Spleen (tissue), 13 donors: ENCODE data around the gene KDM4B. TPM values are rescaled to one million over a fixed set of nuclear protein-coding genes. Genes with fewer than 3 reads are reported as not detected.

Experiments
- DNase-seq: peaks from one replicate; pipeline ENCODE4 v3.0.0-alpha.2; 2020
- H3K27ac ChIP-seq, 8 donors: fragments of 200-600 bp; sonication (generic) in 7 of 8; 1 replicate in 4 of 8; 2 replicates in 4 of 8; pipeline versions ENCODE4 v1.5.0 to v1.8.0; 2016 to 2021; ENCODE audit warnings: inconsistent platforms in 4 of 8, mild to moderate bottlenecking in 4 of 8, moderate library complexity in 1 of 8
- H3K27me3 ChIP-seq, 7 donors: fragments of 200-600 bp; sonication (generic) in 6 of 7; replicated peaks in 1 of 7; 1 replicate in 4 of 7; 2 replicates in 3 of 7; pipeline versions ENCODE4 v1.5.0 to v1.8.0; 2016 to 2021; ENCODE audit warnings: inconsistent platforms in 3 of 7, mild to moderate bottlenecking in 1 of 7
- H3K36me3 ChIP-seq, 6 donors: fragments of 200-600 bp; sonication (generic) in 5 of 6; 1 replicate in 4 of 6; 2 replicates in 2 of 6; pipeline versions ENCODE4 v1.5.0 to v1.8.0; 2016 to 2021; ENCODE audit warnings: inconsistent platforms in 2 of 6
- H3K4me1 ChIP-seq, 6 donors: fragments of 200-600 bp; sonication (generic) in 5 of 6; 1 replicate in 3 of 6; 2 replicates in 3 of 6; pipeline versions ENCODE4 v1.5.0 to v1.8.0; 2016 to 2021; ENCODE audit warnings: inconsistent platforms in 3 of 6
- H3K4me3 ChIP-seq, 8 donors: fragments of 200-600 bp; sonication (generic) in 7 of 8; 1 replicate in 4 of 8; 2 replicates in 4 of 8; pipeline versions ENCODE4 v1.5.0 to v1.8.0; 2016 to 2021; ENCODE audit warnings: inconsistent platforms in 4 of 8, mild to moderate bottlenecking in 4 of 8, moderate library complexity in 2 of 8
- H3K9me3 ChIP-seq, 8 donors: fragments of 200-600 bp; sonication (generic) in 7 of 8; 1 replicate in 4 of 8; 2 replicates in 4 of 8; pipeline versions ENCODE4 v1.5.0 to v1.8.0; 2016 to 2021; ENCODE audit warnings: inconsistent platforms in 4 of 8
- CTCF ChIP-seq, 11 experiments: fragments of 200-600 bp in 7 of 11; fragments of 450-650 bp in 4 of 11; sonication (generic) in 4 of 11; IDR thresholded peaks in 8 of 11; conservative IDR thresholded peaks in 3 of 11; 1 replicate in 7 of 11; 2 replicates in 4 of 11; pipeline versions ENCODE4 v1.4.0 to v1.8.0; 2016 to 2021; ENCODE audit warnings: antibody characterized with exemption in 11 of 11, inconsistent platforms in 4 of 11, mild to moderate bottlenecking in 1 of 11
- POLR2A ChIP-seq, 3 donors: fragments of 450-650 bp; IDR thresholded peaks; one replicate each; pipeline ENCODE4 v1.5.1; 2017; ENCODE audit warnings: antibody characterized with exemption in 3 of 3, mild to moderate bottlenecking in 1 of 3
- POLR2AphosphoS5 ChIP-seq, 3 donors: sonication (generic); formaldehyde crosslinking; IDR thresholded peaks; one replicate each; pipeline ENCODE4 v1.5.1; 2017; ENCODE audit warnings: antibody characterized with exemption in 3 of 3
- WGBS, 5 donors: extraction: QIAGEN DNeasy Blood & Tissue Kit in 3 of 5; methylation state at CpG; one replicate each; pipeline versions ENCODE4 v1.1.5 to v1.1.7; 2013 to 2018; 5-methylcytosine and 5-hydroxymethylcytosine counted together
- intact Hi-C: fragments of 100-400 bp; cut with DNase I; formaldehyde crosslinking; loops from one replicate; pipeline ENCODE4 v1.15.0; 2023; ENCODE audit warnings: low total_unique reads
- long read RNA-seq, 2 donors: transcript quantifications; one replicate each; lab custom pipeline, GENCODE V29; 2026
- polyA plus RNA-seq, 3 donors: library from polyadenylated mRNA; stranded (reverse); fragments of 200-250 nt; gene quantifications; one replicate each; pipeline ENCODE4 v1.2.1, GENCODE V29; 2013
- total RNA-seq, 7 donors: library from RNA; depleted of rRNA in 3 of 7; stranded (reverse); fragments of >200 nt in 3 of 7; fragmentation: NEBNext Ultra II Directional in 4 of 7; extraction: Animal tissue kit (Norgen Biotek cat#: 25700) in 4 of 7; gene quantifications; one replicate each; pipeline versions ENCODE4 v1.1.0 to v1.2.1, GENCODE V29; 2016 to 2021
- donor health status: healthy with polysubstance abuse.
- donor health status: DM: no; HTN: no; CAD: no; lungs with moderate emphysema.
- donor health status: DM: no; HTN: no; CAD: no.
- donor health status: Bipolar disorder and iron deficiency.
- donor health status: healthy.
- donor health status: DM: no; HTN: no; CAD: no.
- donor health status: DM: yes; HTN: yes; CAD: no.

The KDM4B gene
- total RNA-seq, result 10 to 100 TPM; 37.9 to 80.5 (median 56.6) TPM
- polyA plus RNA-seq, result 10 to 100 TPM; 18.3 to 31.8 (median 22.7) TPM
- long read RNA-seq, donor 1, full-length matches to known transcripts, result 3 of 3 reads
- long read RNA-seq, donor 1, partial matches to known transcripts, result 0 of 3 reads
- long read RNA-seq, donor 1, other reads (novel, unspliced or antisense), result 0 of 3 reads
- long read RNA-seq, donor 2, full-length matches to known transcripts, result 2 of 13 reads
- long read RNA-seq, donor 2, partial matches to known transcripts, result 11 of 13 reads
- long read RNA-seq, donor 2, other reads (novel, unspliced or antisense), result 0 of 13 reads

GRCh38 chr19:4968462-4969291, at the start of gene KDM4B:
Gene KDM4B (plus strand): TSS chr19:4969113. CDS start chr19:5032891, 63,778 bp downstream.
- H3K27ac ChIP-seq, result peak within 1 kb of the TSS; percentile 68 to 90 (median 84)
- TF ChIP-seq CTCF (IDR thresholded peaks at IDR 0.05 in 8 of 11, conservative IDR thresholded peaks at IDR 0.05 in 3 of 11), result peak in 2 of 11 experiments; percentile 24 to 45
- peak; percentile 94 to 97 (median 95) for TF ChIP-seq POLR2AphosphoS5 (IDR thresholded peaks at IDR 0.05)
- TF ChIP-seq POLR2A (IDR thresholded peaks at IDR 0.05), result peak in 2 of 3 donors; percentile 57 to 89
- peak; percentile 100 for DNase-seq
- no peaks in the 10 kb centered on the region for H3K27me3 ChIP-seq
- intact Hi-C loops, result no loop called here
- peaks cover 18 to 52% (median 47%) of the 10 kb centered on the region in 6 donors for H3K4me1 ChIP-seq
- H3K36me3 ChIP-seq, result no peaks in the 10 kb centered on the region
- H3K9me3 ChIP-seq, result no peaks in the 10 kb centered on the region
- WGBS, 5 donors, result 0 to 4% (median 1%) methylated on average over 18 to 96 of the region's 96 CpGs
- peak within 1 kb of the TSS; percentile 44 to 75 (median 56) for H3K4me3 ChIP-seq

- WGBS, 5 donors, result 64 to 80% (median 74%) methylated on average over 22 of the region's 22 CpGs
- intact Hi-C loops, result no loop called here
- Histone ChIP-seq H3K36me3 (no peaks in the 10 kb centered on the region), H3K4me1 (peaks cover 0 to 38% (median 0%) of the 10 kb centered on the region in 6 donors), H3K27me3 (no peaks in the 10 kb centered on the region), H3K9me3 (no peaks in the 10 kb centered on the region), H3K4me3 (peak overlapping the region in 1 of 8 donors; percentile 7), H3K27ac (peak overlapping the region in 6 of 8 donors; percentile 17 to 87 (median 72))
- DNase-seq, result no peak
- no peak for TF ChIP-seq POLR2A (IDR thresholded peaks at IDR 0.05)
- no peak for TF ChIP-seq CTCF (IDR thresholded peaks at IDR 0.05 in 8 of 11, conservative IDR thresholded peaks at IDR 0.05 in 3 of 11)
- no peak for TF ChIP-seq POLR2AphosphoS5 (IDR thresholded peaks at IDR 0.05)
These were observed 46.2 kb upstream of the KDM4B start for GRCh38 chr19:4922530-4923275.

GRCh38 chr19:4923276-4923747, 45.6 kb upstream of the KDM4B start:
- no peaks in the 10 kb centered on the region for H3K27me3 ChIP-seq
- intact Hi-C loops, result no loop called here
- H3K36me3 ChIP-seq, result no peaks in the 10 kb centered on the region
- DNase-seq, result no peak
- H3K4me3 ChIP-seq, result no peak overlapping the region
- peak overlapping the region in 4 of 8 donors; percentile 65 to 87 (median 78) for H3K27ac ChIP-seq
- TF ChIP-seq POLR2A (IDR thresholded peaks at IDR 0.05) (no peak), CTCF (IDR thresholded peaks at IDR 0.05 in 8 of 11, conservative IDR thresholded peaks at IDR 0.05 in 3 of 11) (no peak), POLR2AphosphoS5 (IDR thresholded peaks at IDR 0.05) (no peak)
- H3K4me1 ChIP-seq, result peaks cover 0 to 36% (median 0%) of the 10 kb centered on the region in 6 donors
- 82 to 93% (median 92%) methylated on average over 6 to 21 of the region's 21 CpGs for WGBS, 5 donors
- no peaks in the 10 kb centered on the region for H3K9me3 ChIP-seq
